Ascending aorta (tissue), 2 donors: ENCODE measurements around the gene FUT9. TPM values are rescaled to one million over a fixed set of nuclear protein-coding genes. Genes with fewer than 3 reads are reported as not detected.

ENCODE experiments used
- DNase-seq, 2 donors: peaks; one replicate each; pipeline ENCODE4 v3.0.0-alpha.2; 2019; ENCODE audit warnings: low spot score in 2 of 2
- H3K27ac ChIP-seq, 2 donors: fragments of 200-600 bp; sonication (generic); one replicate each; pipeline ENCODE4 v1.5.1; 2016 to 2017; ENCODE audit warnings: mild to moderate bottlenecking in 1 of 2
- H3K27me3 ChIP-seq: fragments of 200-600 bp; sonication (generic); one replicate; pipeline ENCODE4 v1.5.1; 2017
- H3K36me3 ChIP-seq, 2 donors: fragments of 200-600 bp; sonication (generic); one replicate each; pipeline ENCODE4 v1.5.1; 2016
- H3K4me1 ChIP-seq, 2 donors: fragments of 200-600 bp; sonication (generic); one replicate each; pipeline ENCODE4 v1.5.1; 2016 to 2017; ENCODE audit warnings: mild to moderate bottlenecking in 1 of 2
- H3K4me3 ChIP-seq, 2 donors: fragments of 200-600 bp; sonication (generic); one replicate each; pipeline ENCODE4 v1.5.1; 2016 to 2017; ENCODE audit warnings: mild to moderate bottlenecking in 1 of 2
- H3K9me3 ChIP-seq, 2 donors: fragments of 200-600 bp; sonication (generic); one replicate each; pipeline ENCODE4 v1.5.1; 2016
- CTCF ChIP-seq, 3 experiments: fragments of 200-600 bp in 2 of 3; fragments of 450-650 bp in 1 of 3; sonication (generic) in 2 of 3; IDR thresholded peaks; one replicate each; pipeline ENCODE4 v1.5.1; 2016 to 2019; ENCODE audit warnings: antibody characterized with exemption in 3 of 3, mild to moderate bottlenecking in 1 of 3, moderate library complexity in 1 of 3
- intact Hi-C: fragments of 100-400 bp; cut with DNase I; formaldehyde crosslinking; loops from one replicate; pipeline ENCODE4 v1.15.1; 2023
- total RNA-seq: library from RNA; depleted of rRNA; stranded (reverse); fragments of >200 nt; gene quantifications from one replicate; pipeline ENCODE4 v1.1.0, GENCODE V29; 2016

Gene FUT9
- total RNA-seq, 1 donor from 2014 or later = not detected

- no peak for TF ChIP-seq CTCF (IDR thresholded peaks at IDR 0.05)
- H3K9me3 ChIP-seq = peaks cover 0 to 12% of the 10 kb centered on the region in 2 donors
These were observed 21.6 kb upstream of the FUT9 start for GRCh38 chr6:95994151-95994550.

GRCh38 chr6:95998133-95998532, 17.6 kb upstream of the FUT9 start:
- Histone ChIP-seq H3K27me3 (no peaks in the 10 kb centered on the region), H3K4me3 (no peak overlapping the region), H3K27ac (no peak overlapping the region), H3K4me1 (no peaks in the 10 kb centered on the region), H3K36me3 (no peaks in the 10 kb centered on the region), H3K9me3 (no peaks in the 10 kb centered on the region)
- intact Hi-C loops = no loop called here
- DNase-seq = no peak
- TF ChIP-seq CTCF (IDR thresholded peaks at IDR 0.05) = no peak

More at GRCh38 chr6:95994151-95994550, 21.6 kb upstream of the FUT9 start:
- H3K36me3 ChIP-seq = no peaks in the 10 kb centered on the region
- no peak for DNase-seq
- no peaks in the 10 kb centered on the region for H3K4me1 ChIP-seq
- intact Hi-C loops = no loop called here
- no peak overlapping the region for H3K4me3 ChIP-seq
- no peaks in the 10 kb centered on the region for H3K27me3 ChIP-seq
- H3K27ac ChIP-seq = no peak overlapping the region

GRCh38 chr6:96001891-96002575, 13.7 kb upstream of the FUT9 start:
- TF ChIP-seq CTCF (IDR thresholded peaks at IDR 0.05) = no peak
- no peaks in the 10 kb centered on the region for H3K9me3 ChIP-seq
- no peak overlapping the region for H3K27ac ChIP-seq
- DNase-seq = no peak
- H3K4me1 ChIP-seq = no peaks in the 10 kb centered on the region
- intact Hi-C loops = no loop called here
- H3K4me3 ChIP-seq = no peak overlapping the region
- H3K27me3 ChIP-seq = no peaks in the 10 kb centered on the region
- H3K36me3 ChIP-seq = no peaks in the 10 kb centered on the region

- Histone ChIP-seq H3K27ac (no peak overlapping the region), H3K4me3 (no peak overlapping the region), H3K36me3 (no peaks in the 10 kb centered on the region), H3K9me3 (no peaks in the 10 kb centered on the region), H3K27me3 (no peaks in the 10 kb centered on the region), H3K4me1 (no peaks in the 10 kb centered on the region)
- TF ChIP-seq CTCF (IDR thresholded peaks at IDR 0.05) = no peak
- no peak for DNase-seq
- intact Hi-C loops = no loop called here
These were observed 13.2 kb upstream of the FUT9 start for GRCh38 chr6:96002576-96002910.

- intact Hi-C loops = no loop called here
- no peak for DNase-seq
- Histone ChIP-seq H3K4me1 (no peaks in the 10 kb centered on the region), H3K27ac (no peak overlapping the region), H3K9me3 (no peaks in the 10 kb centered on the region), H3K4me3 (no peak overlapping the region), H3K36me3 (no peaks in the 10 kb centered on the region), H3K27me3 (no peaks in the 10 kb centered on the region)
- TF ChIP-seq CTCF (IDR thresholded peaks at IDR 0.05) = no peak
These were observed 12.9 kb upstream of the FUT9 start for GRCh38 chr6:96002912-96003311.

- H3K27me3 ChIP-seq = no peaks in the 10 kb centered on the region
- DNase-seq = no peak
- intact Hi-C loops = no loop called here
- no peaks in the 10 kb centered on the region for H3K9me3 ChIP-seq
- no peak overlapping the region for H3K27ac ChIP-seq
- no peak overlapping the region for H3K4me3 ChIP-seq
- H3K36me3 ChIP-seq = no peaks in the 10 kb centered on the region
- TF ChIP-seq CTCF (IDR thresholded peaks at IDR 0.05) = no peak
- no peaks in the 10 kb centered on the region for H3K4me1 ChIP-seq
These were observed 8.1 kb upstream of the FUT9 start for GRCh38 chr6:96007663-96008062.
